Endothelial cell of umbilical vein (primary cell): ENCODE results near the gene COL7A1.

ENCODE experiments used
- CTCF ChIP-seq, 2 donors: IDR thresholded peaks; 1 replicate in 1 of 2; 2 replicates in 1 of 2; pipeline ENCODE4 v1.5.1; 2011; ENCODE audit warnings: low read length in 2 of 2, mild to moderate bottlenecking in 2 of 2, moderate library complexity in 2 of 2, control low read depth in 1 of 2, inconsistent platforms in 1 of 2, low read depth in 1 of 2; ENCODE audit not compliant: insufficient read depth in 1 of 2; ENCODE audit errors: extremely low read depth in 1 of 2
- EZH2 ChIP-seq: IDR thresholded peaks from 2 replicates; pipeline ENCODE4 v1.6.1; 2012; ENCODE audit warnings: borderline replicate concordance, low read depth, mild to moderate bottlenecking, moderate library complexity, low read length, inconsistent platforms; ENCODE audit not compliant: severe bottlenecking
- FOS ChIP-seq: IDR thresholded peaks from 2 replicates; pipeline ENCODE4 v1.6.1; 2011; ENCODE audit warnings: mild to moderate bottlenecking, low read length, moderate library complexity, borderline replicate concordance; ENCODE audit not compliant: insufficient read depth
- MAX ChIP-seq: IDR thresholded peaks from 2 replicates; pipeline ENCODE4 v1.6.1; 2011; ENCODE audit not compliant: insufficient read depth, insufficient read length
- POLR2A ChIP-seq: IDR thresholded peaks from 2 replicates; pipeline ENCODE4 v1.6.1; 2012; ENCODE audit warnings: low read depth, mild to moderate bottlenecking, control low read depth, low read length
- POLR2AphosphoS5 ChIP-seq: IDR thresholded peaks from 2 replicates; pipeline ENCODE4 v1.6.1; 2012; ENCODE audit warnings: low read depth, mild to moderate bottlenecking, control low read depth, low read length, moderate library complexity; ENCODE audit not compliant: insufficient read depth

GRCh38 chr3:48619541-48620524 is 24.7 kb upstream of the COL7A1 start:
- TF ChIP-seq CTCF (IDR thresholded peaks at IDR 0.05; ENCODE audit: extremely low read depth in 1 of 2, insufficient read depth in 1 of 2, low read depth in 1 of 2, low read length in 2 of 2) (no peak), POLR2A (no peak), EZH2 (no peak), MAX (no peak), POLR2AphosphoS5 (no peak), FOS (no peak)
